GM12873 (cell line): ENCODE measurements around the gene TBX6.

Experiments
- CTCF ChIP-seq: IDR thresholded peaks from 2 replicates; pipeline ENCODE4 v1.5.1; 2012; ENCODE audit warnings: low read depth, mild to moderate bottlenecking, moderate library complexity, low read length, control low read depth; ENCODE audit not compliant: insufficient read depth; ENCODE audit errors: missing control alignments

TBX6 gene

GRCh38 chr16:30091474-30092372, at the start of gene TBX6:
Gene TBX6 (minus strand): TSS chr16:30091924. CDS start chr16:30091193, 731 bp downstream.
- TF ChIP-seq CTCF: peak; percentile 82

- TF ChIP-seq CTCF: no peak
These were observed 48.1 kb upstream of the TBX6 start for GRCh38 chr16:30139583-30140481.

- TF ChIP-seq CTCF: no peak
These were observed 46.2 kb upstream of the TBX6 start for GRCh38 chr16:30137897-30138296.

- no peak for TF ChIP-seq CTCF
These were observed 45.4 kb upstream of the TBX6 start for GRCh38 chr16:30136971-30137605.

GRCh38 chr16:30132591-30132990, 40.9 kb upstream of the TBX6 start:
- no peak for TF ChIP-seq CTCF

- no peak for TF ChIP-seq CTCF
These were observed 40.2 kb upstream of the TBX6 start for GRCh38 chr16:30131869-30132475.
